Tibial nerve (tissue), 3 donors: ENCODE data around the gene TCEAL8.
A peak's percentile ranks its signal among the peaks of the same experiment; 100 is the strongest.

Source experiments
- CTCF ChIP-seq, 5 experiments: fragments of 200-600 bp in 3 of 5; fragments of 450-650 bp in 2 of 5; sonication (generic) in 3 of 5; IDR thresholded peaks; one replicate each; pipeline ENCODE4 v1.5.1; 2016 to 2019; ENCODE audit warnings: antibody characterized with exemption in 5 of 5, mild to moderate bottlenecking in 3 of 5, moderate library complexity in 2 of 5
- POLR2A ChIP-seq, 2 donors: fragments of 450-650 bp; IDR thresholded peaks; one replicate each; pipeline ENCODE4 v1.6.1; 2017; ENCODE audit warnings: antibody characterized with exemption in 2 of 2, mild to moderate bottlenecking in 2 of 2, moderate library complexity in 2 of 2

GRCh38 chrX:103248553-103248952 is 6.4 kb downstream of the TCEAL8 start:
- TF ChIP-seq CTCF (IDR thresholded peaks at IDR 0.05) (peak in 3 of 5 experiments; percentile 25 to 59 (median 25)), POLR2A (IDR thresholded peaks at IDR 0.05) (no peak)
